Glutamatergic neuron (in vitro differentiated cells): ENCODE data around the gene TTC27. TPM values are rescaled to one million over a fixed set of nuclear protein-coding genes. Genes with fewer than 3 reads are reported as not detected.

Source experiments
- DNase-seq: peaks from one replicate; pipeline ENCODE4 v3.0.0; 2022
- H3K27ac Mint-ChIP-seq: one replicate; pipeline ENCODE4 v1.8.0; 2020; ENCODE audit warnings: mild to moderate bottlenecking, mixed read lengths, inconsistent platforms; ENCODE audit not compliant: unreplicated experiment
- H3K27me3 Mint-ChIP-seq: one replicate; pipeline ENCODE4 v1.8.0; 2020; ENCODE audit warnings: mild to moderate bottlenecking, moderate library complexity, mixed read lengths, inconsistent platforms; ENCODE audit not compliant: unreplicated experiment
- H3K36me3 Mint-ChIP-seq: one replicate; pipeline ENCODE4 v1.8.0; 2020; ENCODE audit warnings: mild to moderate bottlenecking, mixed read lengths, inconsistent platforms; ENCODE audit not compliant: unreplicated experiment
- H3K4me1 Mint-ChIP-seq: one replicate; pipeline ENCODE4 v1.8.0; 2020; ENCODE audit warnings: mild to moderate bottlenecking, low read depth, mixed read lengths, inconsistent platforms; ENCODE audit not compliant: unreplicated experiment
- H3K4me3 Mint-ChIP-seq: one replicate; pipeline ENCODE4 v1.8.0; 2020; ENCODE audit warnings: mild to moderate bottlenecking, mixed read lengths, inconsistent platforms; ENCODE audit not compliant: unreplicated experiment
- H3K9me3 Mint-ChIP-seq: one replicate; pipeline ENCODE4 v1.8.0; 2020; ENCODE audit warnings: mild to moderate bottlenecking, moderate library complexity, mixed read lengths, inconsistent platforms; ENCODE audit not compliant: unreplicated experiment
- long read RNA-seq: library from polyadenylated mRNA; unstranded; transcript quantifications from one replicate; pipeline ENCODE4 v2.0.0, GENCODE V29; 2020; ENCODE audit not compliant: unreplicated experiment
- total RNA-seq: library from RNA; stranded (reverse); fragmentation: NEBNext Ultra II Directional; extraction: Animal tissue kit (Norgen Biotek cat#: 25700); gene quantifications from one replicate; pipeline ENCODE4 v1.2.1, GENCODE V29; 2021; ENCODE audit not compliant: unreplicated experiment
- TF ChIP-seq, protein P1 (sequence below): fragments of 200-600 bp; sonication (generic); IDR thresholded peaks from one replicate; pipeline ENCODE4 v1.5.0; 2021; ENCODE audit not compliant: partially characterized antibody, unreplicated experiment

Gene TTC27
- 8.3 TPM for total RNA-seq
- long read RNA-seq, partial matches to known transcripts = 0 of 7 reads
- long read RNA-seq, other reads (novel, unspliced or antisense) = 3 of 7 reads

- Mint-ChIP-seq H3K27ac (peak within 1 kb of the TSS; percentile 70), H3K4me1 (no peaks in the 10 kb centered on the region), H3K9me3 (no peaks in the 10 kb centered on the region), H3K4me3 (peak within 1 kb of the TSS; percentile 98), H3K36me3 (no peaks in the 10 kb centered on the region), H3K27me3 (peaks cover 8% of the 10 kb centered on the region)
- DNase-seq = peak; percentile 92
- TF ChIP-seq, protein P1, sequence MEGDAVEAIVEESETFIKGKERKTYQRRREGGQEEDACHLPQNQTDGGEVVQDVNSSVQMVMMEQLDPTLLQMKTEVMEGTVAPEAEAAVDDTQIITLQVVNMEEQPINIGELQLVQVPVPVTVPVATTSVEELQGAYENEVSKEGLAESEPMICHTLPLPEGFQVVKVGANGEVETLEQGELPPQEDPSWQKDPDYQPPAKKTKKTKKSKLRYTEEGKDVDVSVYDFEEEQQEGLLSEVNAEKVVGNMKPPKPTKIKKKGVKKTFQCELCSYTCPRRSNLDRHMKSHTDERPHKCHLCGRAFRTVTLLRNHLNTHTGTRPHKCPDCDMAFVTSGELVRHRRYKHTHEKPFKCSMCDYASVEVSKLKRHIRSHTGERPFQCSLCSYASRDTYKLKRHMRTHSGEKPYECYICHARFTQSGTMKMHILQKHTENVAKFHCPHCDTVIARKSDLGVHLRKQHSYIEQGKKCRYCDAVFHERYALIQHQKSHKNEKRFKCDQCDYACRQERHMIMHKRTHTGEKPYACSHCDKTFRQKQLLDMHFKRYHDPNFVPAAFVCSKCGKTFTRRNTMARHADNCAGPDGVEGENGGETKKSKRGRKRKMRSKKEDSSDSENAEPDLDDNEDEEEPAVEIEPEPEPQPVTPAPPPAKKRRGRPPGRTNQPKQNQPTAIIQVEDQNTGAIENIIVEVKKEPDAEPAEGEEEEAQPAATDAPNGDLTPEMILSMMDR = peak; percentile 8
Observed at GRCh38 chr2:32627814-32628579, at the start of gene TTC27. TTC27 (plus strand) TSS chr2:32628050; CDS start chr2:32628293, 243 bp downstream.

- no peak for DNase-seq
- no peaks in the 10 kb centered on the region for H3K36me3 Mint-ChIP-seq
- no peaks in the 10 kb centered on the region for H3K9me3 Mint-ChIP-seq
- TF ChIP-seq, protein P1 = no peak
- H3K27ac Mint-ChIP-seq = no peak overlapping the region
- no peak overlapping the region for H3K4me3 Mint-ChIP-seq
- no peaks in the 10 kb centered on the region for H3K27me3 Mint-ChIP-seq
- H3K4me1 Mint-ChIP-seq = peaks cover 4% of the 10 kb centered on the region
Observed at GRCh38 chr2:32591669-32592463, 36.0 kb upstream of the TTC27 start.

DNA sequence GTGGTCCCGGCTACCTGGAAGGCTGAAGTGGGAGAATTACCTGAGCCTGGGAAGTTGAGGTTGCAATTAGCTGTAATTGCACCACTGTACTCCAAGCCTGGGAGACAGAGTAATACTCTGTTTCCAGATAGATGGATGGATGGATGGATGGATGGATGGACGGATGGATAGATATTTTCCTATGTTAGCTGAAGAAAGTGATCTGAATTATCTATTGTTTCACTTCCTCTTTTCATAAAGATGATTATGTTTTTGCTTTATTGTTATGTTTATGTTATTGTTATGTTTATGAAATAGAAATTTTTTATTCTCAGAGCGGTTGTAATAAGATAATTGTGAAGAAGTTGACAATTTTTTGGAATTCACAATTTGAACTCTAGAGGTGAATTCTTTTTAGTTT, 33.3 kb upstream of the TTC27 start:
- TF ChIP-seq, protein P1 = no peak
- Mint-ChIP-seq H3K27ac (no peak overlapping the region), H3K4me3 (no peak overlapping the region), H3K4me1 (peaks cover 9% of the 10 kb centered on the region), H3K36me3 (no peaks in the 10 kb centered on the region), H3K9me3 (no peaks in the 10 kb centered on the region), H3K27me3 (no peaks in the 10 kb centered on the region)
- DNase-seq = no peak

DNA sequence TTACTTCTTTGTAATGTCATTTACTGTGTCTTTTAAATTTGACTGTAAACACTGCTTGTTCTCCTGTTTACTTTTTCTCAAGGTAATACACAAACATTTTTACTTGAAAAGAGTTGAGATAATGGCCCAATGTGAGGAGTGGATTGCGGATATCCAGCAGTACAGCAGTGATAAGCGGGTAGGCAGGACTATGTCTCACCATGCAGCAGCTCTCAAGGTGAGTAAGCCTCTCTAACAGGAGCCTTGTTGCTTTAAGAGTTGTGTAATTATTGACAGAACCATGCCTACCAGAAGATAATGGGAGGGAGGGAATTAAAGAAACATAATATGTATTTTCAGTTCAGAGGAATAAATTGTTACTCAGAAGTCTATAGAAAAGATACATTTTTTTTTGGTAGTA, 16.5 kb upstream of the TTC27 start:
- H3K4me3 Mint-ChIP-seq = no peak overlapping the region
- H3K36me3 Mint-ChIP-seq = no peaks in the 10 kb centered on the region
- H3K27ac Mint-ChIP-seq = no peak overlapping the region
- TF ChIP-seq, protein P1 = no peak
- no peaks in the 10 kb centered on the region for H3K4me1 Mint-ChIP-seq
- peaks cover 3% of the 10 kb centered on the region for H3K27me3 Mint-ChIP-seq
- no peak for DNase-seq
- no peaks in the 10 kb centered on the region for H3K9me3 Mint-ChIP-seq
